Activated CD4-positive, alpha-beta T cell treated with anti-CD3 and anti-CD28 coated beads, Interleukin-2, amount 50 U/mL, for 4 hours (primary cell): ENCODE measurements around the gene MSL3B.
"Not testable (repeated sequence)": the region's sequence is repeated elsewhere in the genome, so short reads cannot be mapped to it uniquely, and the experiment has no call there.

Source experiments
- DNase-seq, 2 experiments: peaks; one replicate each; pipeline ENCODE4 v3.0.0-alpha.2; 2020

The MSL3B gene

GRCh38 chr2:233867993-233868532, at the start of gene MSL3B:
Gene MSL3B (minus strand): TSS chr2:233868386.
- peak; percentile 43 for DNase-seq

GRCh38 chr2:233917116-233917515, 48.9 kb upstream of the MSL3B start, which contains the start of gene TRPM8:
Gene TRPM8 (plus strand): TSS chr2:233917373. CDS start chr2:233926538, 9,165 bp downstream.
- no peak for DNase-seq

GRCh38 chr2:233915128-233915527, 46.9 kb upstream of the MSL3B start:
- no peak for DNase-seq

GRCh38 chr2:233912691-233913423, 44.7 kb upstream of the MSL3B start:
- DNase-seq = no peak

DNA sequence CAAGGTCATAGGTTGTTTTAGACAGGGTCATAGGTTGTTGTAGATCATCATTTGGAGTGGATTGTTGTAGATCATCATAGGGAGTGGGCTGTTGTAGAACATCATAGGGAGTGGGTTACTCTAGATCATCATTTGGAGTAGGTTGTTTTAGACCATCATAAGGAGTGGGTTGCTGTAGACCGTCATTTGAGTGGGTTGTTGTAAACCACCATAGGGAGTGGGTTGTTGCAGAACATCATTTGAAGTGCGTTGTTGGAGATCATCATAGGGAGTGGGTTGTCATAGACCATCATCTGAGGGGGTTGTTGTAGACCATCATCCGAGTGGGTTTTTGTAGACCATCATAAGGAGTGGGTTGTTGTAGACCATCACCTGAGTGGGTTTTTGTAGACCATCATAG, 39.4 kb upstream of the MSL3B start:
- no peak for DNase-seq

DNA sequence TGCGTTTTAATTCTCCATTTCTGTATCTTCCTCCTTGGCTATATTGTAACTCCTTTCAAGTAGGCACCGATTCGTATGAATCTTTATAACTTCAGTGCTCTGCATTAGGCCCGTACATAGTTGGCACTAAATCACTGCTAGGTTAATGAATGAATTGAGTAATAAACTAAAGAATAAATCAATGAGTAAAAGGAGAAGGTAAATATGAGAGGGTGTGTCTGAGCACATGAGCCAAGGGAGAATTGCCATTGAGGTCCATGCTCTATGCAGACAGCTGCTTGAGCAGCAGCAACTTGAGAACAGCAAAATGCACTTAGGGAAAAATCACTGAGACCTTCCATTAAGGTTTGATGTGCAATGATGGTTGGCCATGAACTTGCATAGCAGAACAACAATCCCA, 37.8 kb upstream of the MSL3B start:
- no peak for DNase-seq

GRCh38 chr2:233901884-233902283, 33.7 kb upstream of the MSL3B start:
- DNase-seq = no peak

DNA sequence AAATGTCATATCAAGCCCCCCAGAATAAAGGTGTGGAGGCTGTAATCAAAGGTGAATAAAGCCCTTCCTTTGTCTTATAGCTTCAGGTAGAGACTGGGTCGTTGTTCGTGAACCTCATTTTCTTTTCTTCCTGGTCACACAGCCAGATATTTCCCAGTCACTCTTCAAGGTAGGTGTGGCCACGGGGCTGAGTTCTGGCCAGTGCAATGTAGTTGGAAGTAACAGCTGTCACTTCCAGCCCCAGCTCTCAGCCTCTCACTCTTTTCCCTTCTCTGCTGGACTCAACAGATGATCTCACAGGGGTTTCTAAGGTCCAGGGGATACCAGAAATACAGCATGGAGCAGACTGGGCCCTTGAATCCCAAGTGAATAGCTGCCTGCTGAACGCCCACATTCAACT, 33.2 kb upstream of the MSL3B start:
- DNase-seq = no peak

DNA sequence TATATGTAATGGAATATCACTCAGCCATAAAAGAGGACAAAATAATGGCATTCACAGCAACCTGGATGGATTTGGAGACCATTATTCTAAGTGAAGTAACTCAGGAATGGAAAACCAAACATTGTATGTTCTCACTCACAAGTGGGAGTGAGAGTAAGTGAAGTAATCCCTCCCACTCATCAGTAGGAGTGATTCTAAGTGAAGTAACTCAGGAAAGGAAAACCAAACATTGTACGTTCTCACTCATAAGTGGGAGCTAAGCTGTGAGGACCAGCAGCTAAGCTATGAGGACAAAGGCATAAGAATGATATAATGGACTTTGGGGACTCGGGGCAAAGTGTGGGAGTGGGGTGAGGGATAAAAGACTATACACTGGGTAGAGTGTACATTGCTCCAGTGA, 28.1 kb upstream of the MSL3B start:
- DNase-seq = not testable (repeated sequence)

- DNase-seq = no peak
Observed at GRCh38 chr2:233892793-233893192, 24.6 kb upstream of the MSL3B start.

GRCh38 chr2:233882353-233882752, 14.2 kb upstream of the MSL3B start:
- no peak for DNase-seq

DNA sequence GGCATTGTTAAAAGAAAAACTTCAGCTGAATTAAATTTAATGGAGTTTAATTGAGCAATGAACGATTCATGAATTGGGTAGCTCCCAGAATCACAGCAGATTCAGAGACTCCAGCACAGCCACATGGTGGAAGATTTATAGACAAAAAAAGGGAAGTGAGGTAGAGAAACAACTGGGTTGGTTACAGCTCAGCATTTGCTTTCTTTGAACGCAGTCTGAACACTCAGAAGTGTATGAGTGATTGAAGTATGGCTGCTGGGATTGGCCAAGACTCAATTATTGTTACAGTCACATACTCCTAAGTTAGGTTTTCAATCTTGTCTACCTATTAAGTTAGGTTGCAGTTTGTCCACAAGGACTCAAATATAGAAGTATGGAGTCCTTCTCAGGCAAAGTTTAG, 3.9 kb upstream of the MSL3B start:
- DNase-seq = not testable (repeated sequence)

DNA sequence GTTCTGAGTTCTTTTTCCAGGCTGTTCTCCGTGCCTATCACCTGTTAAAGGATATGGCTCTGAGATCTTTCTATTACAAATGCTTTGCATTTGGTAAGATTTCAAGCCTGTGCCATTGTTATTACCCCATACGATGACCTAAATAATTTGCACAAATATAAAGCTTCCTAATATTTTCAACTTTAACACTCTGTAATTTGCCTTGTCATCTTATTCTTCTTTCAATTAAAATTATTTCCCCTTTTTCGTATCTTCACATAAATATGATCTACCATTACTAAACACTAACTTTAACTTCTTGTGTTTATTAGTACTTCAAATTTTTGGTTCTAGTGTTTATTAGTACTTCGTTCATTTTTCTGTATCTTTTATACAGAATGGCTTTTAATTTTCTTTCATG, 3.2 kb upstream of the MSL3B start:
- DNase-seq = no peak

DNA sequence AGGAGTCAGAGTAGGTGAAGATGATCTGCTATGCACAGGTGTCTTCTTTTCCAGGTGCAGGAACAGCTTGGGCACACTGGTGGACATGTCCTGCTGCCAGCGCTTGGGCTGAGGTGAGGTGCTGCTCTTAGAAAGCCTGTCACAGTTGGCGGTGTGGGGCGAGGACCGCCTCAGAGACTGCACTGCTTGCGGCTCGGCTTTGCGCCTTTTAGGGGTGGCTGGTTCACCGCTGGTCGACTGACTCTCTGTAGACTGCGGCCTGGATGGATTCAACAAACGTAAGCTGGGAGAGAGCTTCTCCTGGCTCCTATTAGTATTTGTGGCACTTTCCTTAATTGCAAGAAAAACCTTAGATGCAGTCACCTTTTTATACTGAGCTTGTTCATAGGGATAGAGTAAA, 1.7 kb downstream of the MSL3B start:
- DNase-seq = no peak

- no peak for DNase-seq
Observed at GRCh38 chr2:233865838-233866237, 2.3 kb downstream of the MSL3B start.

GRCh38 chr2:233862261-233862768, 5.9 kb downstream of the MSL3B start:
- no peak for DNase-seq

- DNase-seq = no peak
Observed at GRCh38 chr2:233858331-233858730, 9.9 kb downstream of the MSL3B start.

GRCh38 chr2:233857511-233858141, 10.6 kb downstream of the MSL3B start:
- peak; percentile 38 to 42 for DNase-seq

DNA sequence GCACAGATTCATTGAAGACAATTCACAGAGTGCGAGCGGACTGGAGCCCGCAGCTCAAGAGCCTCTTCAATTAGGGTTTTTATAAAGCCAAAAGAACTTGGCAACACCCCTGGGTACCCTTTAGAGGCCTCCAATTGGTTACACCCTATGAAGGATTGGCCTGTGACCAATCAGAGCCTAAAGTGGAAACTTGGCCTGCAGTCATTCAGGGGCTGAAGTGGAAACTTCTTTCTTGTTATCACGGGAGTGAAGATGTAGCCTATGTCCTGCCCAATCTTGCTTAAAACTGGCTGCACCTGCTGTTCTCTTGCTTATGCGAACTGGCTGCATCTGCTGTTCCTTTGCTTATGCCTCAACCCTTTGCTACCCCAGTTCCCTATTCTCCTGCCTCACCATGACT, 12.0 kb downstream of the MSL3B start:
- DNase-seq = no peak

GRCh38 chr2:233855345-233855744, 12.8 kb downstream of the MSL3B start:
- no peak for DNase-seq

- DNase-seq = peak; percentile 78
Observed at GRCh38 chr2:233854241-233854981, 13.8 kb downstream of the MSL3B start, which contains the start of gene HJURP. Gene HJURP (minus strand): TSS chr2:233854535. CDS start chr2:233854500, 35 bp downstream.

DNA sequence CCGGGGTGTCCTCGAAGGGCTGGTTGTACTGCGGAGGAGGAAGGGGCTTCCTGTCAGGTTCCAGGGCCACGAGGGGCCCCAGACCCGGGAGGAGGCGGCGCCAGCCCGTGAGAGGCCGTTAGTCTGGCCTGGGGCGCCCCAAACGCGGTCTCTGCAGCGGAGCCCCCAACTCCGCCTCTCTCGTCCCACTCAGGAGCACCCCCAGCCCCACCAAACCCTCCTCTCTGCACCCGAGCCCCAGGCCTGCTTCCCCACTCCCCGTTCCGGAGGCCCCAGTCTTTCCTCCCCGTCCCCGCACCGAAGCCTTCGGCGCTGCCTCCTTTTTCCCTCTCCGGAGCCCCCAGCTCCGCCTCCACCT, 14.3 kb downstream of the MSL3B start:
- no peak for DNase-seq

DNA sequence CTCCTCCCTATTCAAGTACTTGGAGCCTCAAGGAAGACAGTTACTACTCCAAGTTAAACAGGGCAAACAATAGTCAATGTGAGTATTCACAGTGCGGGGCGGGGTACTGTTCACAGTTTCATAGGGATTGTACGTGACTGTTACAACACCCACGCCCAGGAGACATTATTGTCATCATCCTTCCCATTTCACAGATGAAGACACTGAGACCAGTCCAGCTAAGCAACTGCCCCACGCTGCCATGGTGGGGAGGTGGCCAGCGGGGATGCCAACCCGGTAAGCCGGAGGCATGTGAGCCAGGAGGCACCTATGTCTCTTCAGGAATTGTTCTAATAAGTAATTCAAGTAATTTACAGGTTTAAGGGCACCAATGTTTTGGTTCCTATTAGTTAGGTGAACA, 14.8 kb downstream of the MSL3B start:
- no peak for DNase-seq
